ENCODE data around the gene BICC1. TPM values are rescaled to one million over a fixed set of nuclear protein-coding genes. Genes with fewer than 3 reads are reported as not detected.

BICC1 gene
- total RNA-seq, 1 experiment from 2014 or later = not detected

- no peak overlapping the region for H3K4me3 ChIP-seq (replicated peaks in 1 of 2; ENCODE audit: low read depth in 1 of 2, low read length in 2 of 2)
- ChIA-PET RAD21 (ENCODE audit: low non-redundant PET in 1 of 2, low total read pairs in 2 of 2, uncharacterized antibody in 2 of 2, unreplicated experiment in 2 of 2) (no interaction called here), POLR2A (no interaction called here), CTCF (no interaction called here)
- no TSS peak for BruUV-seq (replicated peaks)
- H4K20me1 ChIP-seq (ENCODE audit: insufficient read depth) = no peaks in the 10 kb centered on the region
- no peak overlapping the region for H2AFZ ChIP-seq (ENCODE audit: low read depth, low read length, poor library complexity, severe bottlenecking)
- H3K79me2 ChIP-seq (ENCODE audit: insufficient read depth, low read length) = no peaks in the 10 kb centered on the region
- no peaks in the 10 kb centered on the region for H3K4me1 ChIP-seq (ENCODE audit: control insufficient read depth in 1 of 2, insufficient read depth in 2 of 2, low read length in 2 of 2)
- H3K9me3 ChIP-seq (ENCODE audit: control insufficient read depth in 1 of 2, insufficient read depth in 1 of 2, low read depth in 1 of 2, low read length in 2 of 2) = no peaks in the 10 kb centered on the region
- no peak overlapping the region for H3K27ac ChIP-seq (ENCODE audit: low read depth, low read length)
- TF ChIP-seq SIN3A (IDR thresholded peaks at IDR 0.05; ENCODE audit: low read depth) (no peak), ATF3 (IDR thresholded peaks at IDR 0.05) (no peak), YY1 (IDR thresholded peaks at IDR 0.05; ENCODE audit: extremely low read depth, insufficient replicate concordance, low read depth, low read length) (no peak), MAX (IDR thresholded peaks at IDR 0.05) (no peak), ELF1 (IDR thresholded peaks at IDR 0.05; ENCODE audit: borderline replicate concordance, low read depth) (no peak), SP1 (IDR thresholded peaks at IDR 0.05; ENCODE audit: low read depth) (no peak), CEBPB (IDR thresholded peaks at IDR 0.05; ENCODE audit: low read depth) (no peak), CBX3 (IDR thresholded peaks at IDR 0.05; ENCODE audit: low read depth) (no peak), ZNF274 (IDR thresholded peaks at IDR 0.05; ENCODE audit: low read depth, low read length) (no peak), CTCF (IDR thresholded peaks at IDR 0.05 in 2 of 3, conservative IDR thresholded peaks at IDR 0.05 in 1 of 3; ENCODE audit: borderline replicate concordance in 1 of 3, insufficient read depth in 1 of 3, low read depth in 2 of 3, low read length in 2 of 3) (no peak), RAD21 (IDR thresholded peaks at IDR 0.05; ENCODE audit: low read depth) (no peak), REST (IDR thresholded peaks at IDR 0.05; ENCODE audit: low read depth) (no peak), EGR1 (IDR thresholded peaks at IDR 0.05; ENCODE audit: low read depth) (no peak), EZH2 (IDR thresholded peaks at IDR 0.05) (no peak), FOSL1 (IDR thresholded peaks at IDR 0.05; ENCODE audit: low read depth) (no peak), ZBTB33 (IDR thresholded peaks at IDR 0.05; ENCODE audit: extremely low read depth, insufficient replicate concordance, low read length) (no peak), POLR2A (IDR thresholded peaks at IDR 0.05; ENCODE audit: borderline replicate concordance, extremely low read depth, insufficient read depth, insufficient read length) (no peak), JUND (IDR thresholded peaks at IDR 0.05) (no peak), SRF (IDR thresholded peaks at IDR 0.05; ENCODE audit: low read depth) (no peak), POLR2AphosphoS5 (IDR thresholded peaks at IDR 0.05; ENCODE audit: low read depth, low read length) (no peak)
- ATAC-seq (no peak), DNase-seq (ENCODE audit: low read depth, low spot score) (no peak)
- H3K4me2 ChIP-seq (ENCODE audit: low read length) = no peak overlapping the region
- H3K27me3 ChIP-seq (ENCODE audit: insufficient read depth, low read length) = peaks cover 8% of the 10 kb centered on the region; the same call in 1 of the 2 replicates
- no peaks in the 10 kb centered on the region for H3K36me3 ChIP-seq (ENCODE audit: control insufficient read depth in 1 of 2, insufficient read depth in 2 of 2, low read length in 2 of 2)
- intact Hi-C loops (cut with micrococcal nuclease) = no loop called here
- no peak overlapping the region for H3K9ac ChIP-seq (ENCODE audit: low read length)
- no peaks in the 10 kb centered on the region for H3K9me2 ChIP-seq (ENCODE audit: insufficient read depth)
Observed at GRCh38 chr10:58637352-58637751, 124.7 kb downstream of the BICC1 start.
